GM23338 (cell line): ENCODE measurements around the gene PRG2.

ENCODE experiments used
- CREB1 ChIP-seq: fragments of 250-450 bp; sonication (Bioruptor Pico); IDR thresholded peaks from 2 replicates; pipeline ENCODE4 v1.5.0; 2020; ENCODE audit warnings: low read depth, mild to moderate bottlenecking, moderate library complexity
- EZH2 ChIP-seq: fragments of 200-600 bp; sonication (generic); IDR thresholded peaks from one replicate; pipeline ENCODE4 v1.8.0; 2017; ENCODE audit warnings: antibody characterized with exemption, mild to moderate bottlenecking, low read depth; ENCODE audit not compliant: unreplicated experiment
- EZH2phosphoT487 ChIP-seq: fragments of 200-600 bp; sonication (generic); IDR thresholded peaks from one replicate; pipeline ENCODE4 v1.8.1; 2018; ENCODE audit warnings: antibody characterized with exemption; ENCODE audit not compliant: unreplicated experiment
- JUNB ChIP-seq: IDR thresholded peaks from one replicate; pipeline ENCODE4 v1.6.1; 2016; ENCODE audit warnings: antibody characterized with exemption; ENCODE audit not compliant: unreplicated experiment
- NANOG ChIP-seq: IDR thresholded peaks from 2 replicates; pipeline ENCODE4 v1.6.1; 2016; ENCODE audit warnings: antibody characterized with exemption, borderline replicate concordance
- POLR2AphosphoS5 ChIP-seq: IDR thresholded peaks from 2 replicates; pipeline ENCODE4 v1.6.1; 2016; ENCODE audit warnings: antibody characterized with exemption, low read depth
- STAT1 ChIP-seq: IDR thresholded peaks from one replicate; pipeline ENCODE4 v1.6.1; 2016; ENCODE audit warnings: antibody characterized with exemption; ENCODE audit not compliant: unreplicated experiment
- ZNF331 ChIP-seq: fragments of 250-450 bp; sonication (Bioruptor Pico); IDR thresholded peaks from 2 replicates; pipeline ENCODE4 v1.5.0; 2020; ENCODE audit warnings: low read depth, mild to moderate bottlenecking, moderate library complexity
- TF ChIP-seq, protein P1 (sequence below), 2 experiments: fragments of 200-600 bp in 1 of 2; sonication (generic) in 1 of 2; conservative IDR thresholded peaks; 2 replicates each; pipeline versions ENCODE4 v1.5.1 to v1.6.1; 2016 to 2017; ENCODE audit warnings: antibody characterized with exemption in 2 of 2, low read depth in 2 of 2, mild to moderate bottlenecking in 2 of 2, moderate library complexity in 1 of 2
- TF ChIP-seq, protein P2 (sequence below): IDR thresholded peaks from one replicate; pipeline ENCODE4 v1.6.1; 2018; ENCODE audit warnings: antibody characterized with exemption; ENCODE audit not compliant: unreplicated experiment
- TF ChIP-seq, protein P3 (sequence below): IDR thresholded peaks from 2 replicates; pipeline ENCODE4 v1.6.1; 2016; ENCODE audit warnings: antibody characterized with exemption
- TF ChIP-seq, protein P4 (sequence below): fragments of 250-450 bp; sonication (Bioruptor Pico); IDR thresholded peaks from 2 replicates; pipeline ENCODE4 v1.5.0; 2020; ENCODE audit warnings: mild to moderate bottlenecking, moderate library complexity

DNA sequence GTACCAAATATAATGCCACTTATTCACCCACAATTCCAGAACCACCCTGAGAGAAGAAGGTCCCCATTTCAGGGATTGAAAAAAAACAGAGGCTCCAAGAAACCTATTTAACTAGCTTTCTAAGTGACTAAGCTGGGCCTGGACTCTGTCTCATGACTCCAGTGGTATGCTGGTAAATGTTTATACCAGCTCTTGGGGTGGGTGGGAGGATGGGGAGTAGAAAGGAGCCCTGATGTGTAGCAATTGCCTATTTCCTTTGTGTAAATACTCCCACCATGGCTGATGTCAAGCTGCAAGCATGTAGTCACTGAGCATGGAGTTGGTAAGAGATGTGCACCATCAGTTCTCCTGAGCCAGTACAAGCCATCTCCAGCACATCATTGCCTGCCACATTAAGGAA is 12.3 kb downstream of the PRG2 start:
- TF ChIP-seq, protein P1, sequence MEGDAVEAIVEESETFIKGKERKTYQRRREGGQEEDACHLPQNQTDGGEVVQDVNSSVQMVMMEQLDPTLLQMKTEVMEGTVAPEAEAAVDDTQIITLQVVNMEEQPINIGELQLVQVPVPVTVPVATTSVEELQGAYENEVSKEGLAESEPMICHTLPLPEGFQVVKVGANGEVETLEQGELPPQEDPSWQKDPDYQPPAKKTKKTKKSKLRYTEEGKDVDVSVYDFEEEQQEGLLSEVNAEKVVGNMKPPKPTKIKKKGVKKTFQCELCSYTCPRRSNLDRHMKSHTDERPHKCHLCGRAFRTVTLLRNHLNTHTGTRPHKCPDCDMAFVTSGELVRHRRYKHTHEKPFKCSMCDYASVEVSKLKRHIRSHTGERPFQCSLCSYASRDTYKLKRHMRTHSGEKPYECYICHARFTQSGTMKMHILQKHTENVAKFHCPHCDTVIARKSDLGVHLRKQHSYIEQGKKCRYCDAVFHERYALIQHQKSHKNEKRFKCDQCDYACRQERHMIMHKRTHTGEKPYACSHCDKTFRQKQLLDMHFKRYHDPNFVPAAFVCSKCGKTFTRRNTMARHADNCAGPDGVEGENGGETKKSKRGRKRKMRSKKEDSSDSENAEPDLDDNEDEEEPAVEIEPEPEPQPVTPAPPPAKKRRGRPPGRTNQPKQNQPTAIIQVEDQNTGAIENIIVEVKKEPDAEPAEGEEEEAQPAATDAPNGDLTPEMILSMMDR (conservative IDR thresholded peaks at IDR 0.05; ENCODE audit: low read depth in 2 of 2): no peak
- TF ChIP-seq POLR2AphosphoS5 (no peak), EZH2 (no peak), EZH2phosphoT487 (no peak), NANOG (no peak), STAT1 (no peak), CREB1 (CRISPR knock-in tag) (no peak), JUNB (no peak), ZNF331 (no peak)
- TF ChIP-seq, protein P2, sequence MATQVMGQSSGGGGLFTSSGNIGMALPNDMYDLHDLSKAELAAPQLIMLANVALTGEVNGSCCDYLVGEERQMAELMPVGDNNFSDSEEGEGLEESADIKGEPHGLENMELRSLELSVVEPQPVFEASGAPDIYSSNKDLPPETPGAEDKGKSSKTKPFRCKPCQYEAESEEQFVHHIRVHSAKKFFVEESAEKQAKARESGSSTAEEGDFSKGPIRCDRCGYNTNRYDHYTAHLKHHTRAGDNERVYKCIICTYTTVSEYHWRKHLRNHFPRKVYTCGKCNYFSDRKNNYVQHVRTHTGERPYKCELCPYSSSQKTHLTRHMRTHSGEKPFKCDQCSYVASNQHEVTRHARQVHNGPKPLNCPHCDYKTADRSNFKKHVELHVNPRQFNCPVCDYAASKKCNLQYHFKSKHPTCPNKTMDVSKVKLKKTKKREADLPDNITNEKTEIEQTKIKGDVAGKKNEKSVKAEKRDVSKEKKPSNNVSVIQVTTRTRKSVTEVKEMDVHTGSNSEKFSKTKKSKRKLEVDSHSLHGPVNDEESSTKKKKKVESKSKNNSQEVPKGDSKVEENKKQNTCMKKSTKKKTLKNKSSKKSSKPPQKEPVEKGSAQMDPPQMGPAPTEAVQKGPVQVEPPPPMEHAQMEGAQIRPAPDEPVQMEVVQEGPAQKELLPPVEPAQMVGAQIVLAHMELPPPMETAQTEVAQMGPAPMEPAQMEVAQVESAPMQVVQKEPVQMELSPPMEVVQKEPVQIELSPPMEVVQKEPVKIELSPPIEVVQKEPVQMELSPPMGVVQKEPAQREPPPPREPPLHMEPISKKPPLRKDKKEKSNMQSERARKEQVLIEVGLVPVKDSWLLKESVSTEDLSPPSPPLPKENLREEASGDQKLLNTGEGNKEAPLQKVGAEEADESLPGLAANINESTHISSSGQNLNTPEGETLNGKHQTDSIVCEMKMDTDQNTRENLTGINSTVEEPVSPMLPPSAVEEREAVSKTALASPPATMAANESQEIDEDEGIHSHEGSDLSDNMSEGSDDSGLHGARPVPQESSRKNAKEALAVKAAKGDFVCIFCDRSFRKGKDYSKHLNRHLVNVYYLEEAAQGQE: no peak
- TF ChIP-seq, protein P3, sequence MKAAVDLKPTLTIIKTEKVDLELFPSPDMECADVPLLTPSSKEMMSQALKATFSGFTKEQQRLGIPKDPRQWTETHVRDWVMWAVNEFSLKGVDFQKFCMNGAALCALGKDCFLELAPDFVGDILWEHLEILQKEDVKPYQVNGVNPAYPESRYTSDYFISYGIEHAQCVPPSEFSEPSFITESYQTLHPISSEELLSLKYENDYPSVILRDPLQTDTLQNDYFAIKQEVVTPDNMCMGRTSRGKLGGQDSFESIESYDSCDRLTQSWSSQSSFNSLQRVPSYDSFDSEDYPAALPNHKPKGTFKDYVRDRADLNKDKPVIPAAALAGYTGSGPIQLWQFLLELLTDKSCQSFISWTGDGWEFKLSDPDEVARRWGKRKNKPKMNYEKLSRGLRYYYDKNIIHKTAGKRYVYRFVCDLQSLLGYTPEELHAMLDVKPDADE: no peak
- TF ChIP-seq, protein P4, sequence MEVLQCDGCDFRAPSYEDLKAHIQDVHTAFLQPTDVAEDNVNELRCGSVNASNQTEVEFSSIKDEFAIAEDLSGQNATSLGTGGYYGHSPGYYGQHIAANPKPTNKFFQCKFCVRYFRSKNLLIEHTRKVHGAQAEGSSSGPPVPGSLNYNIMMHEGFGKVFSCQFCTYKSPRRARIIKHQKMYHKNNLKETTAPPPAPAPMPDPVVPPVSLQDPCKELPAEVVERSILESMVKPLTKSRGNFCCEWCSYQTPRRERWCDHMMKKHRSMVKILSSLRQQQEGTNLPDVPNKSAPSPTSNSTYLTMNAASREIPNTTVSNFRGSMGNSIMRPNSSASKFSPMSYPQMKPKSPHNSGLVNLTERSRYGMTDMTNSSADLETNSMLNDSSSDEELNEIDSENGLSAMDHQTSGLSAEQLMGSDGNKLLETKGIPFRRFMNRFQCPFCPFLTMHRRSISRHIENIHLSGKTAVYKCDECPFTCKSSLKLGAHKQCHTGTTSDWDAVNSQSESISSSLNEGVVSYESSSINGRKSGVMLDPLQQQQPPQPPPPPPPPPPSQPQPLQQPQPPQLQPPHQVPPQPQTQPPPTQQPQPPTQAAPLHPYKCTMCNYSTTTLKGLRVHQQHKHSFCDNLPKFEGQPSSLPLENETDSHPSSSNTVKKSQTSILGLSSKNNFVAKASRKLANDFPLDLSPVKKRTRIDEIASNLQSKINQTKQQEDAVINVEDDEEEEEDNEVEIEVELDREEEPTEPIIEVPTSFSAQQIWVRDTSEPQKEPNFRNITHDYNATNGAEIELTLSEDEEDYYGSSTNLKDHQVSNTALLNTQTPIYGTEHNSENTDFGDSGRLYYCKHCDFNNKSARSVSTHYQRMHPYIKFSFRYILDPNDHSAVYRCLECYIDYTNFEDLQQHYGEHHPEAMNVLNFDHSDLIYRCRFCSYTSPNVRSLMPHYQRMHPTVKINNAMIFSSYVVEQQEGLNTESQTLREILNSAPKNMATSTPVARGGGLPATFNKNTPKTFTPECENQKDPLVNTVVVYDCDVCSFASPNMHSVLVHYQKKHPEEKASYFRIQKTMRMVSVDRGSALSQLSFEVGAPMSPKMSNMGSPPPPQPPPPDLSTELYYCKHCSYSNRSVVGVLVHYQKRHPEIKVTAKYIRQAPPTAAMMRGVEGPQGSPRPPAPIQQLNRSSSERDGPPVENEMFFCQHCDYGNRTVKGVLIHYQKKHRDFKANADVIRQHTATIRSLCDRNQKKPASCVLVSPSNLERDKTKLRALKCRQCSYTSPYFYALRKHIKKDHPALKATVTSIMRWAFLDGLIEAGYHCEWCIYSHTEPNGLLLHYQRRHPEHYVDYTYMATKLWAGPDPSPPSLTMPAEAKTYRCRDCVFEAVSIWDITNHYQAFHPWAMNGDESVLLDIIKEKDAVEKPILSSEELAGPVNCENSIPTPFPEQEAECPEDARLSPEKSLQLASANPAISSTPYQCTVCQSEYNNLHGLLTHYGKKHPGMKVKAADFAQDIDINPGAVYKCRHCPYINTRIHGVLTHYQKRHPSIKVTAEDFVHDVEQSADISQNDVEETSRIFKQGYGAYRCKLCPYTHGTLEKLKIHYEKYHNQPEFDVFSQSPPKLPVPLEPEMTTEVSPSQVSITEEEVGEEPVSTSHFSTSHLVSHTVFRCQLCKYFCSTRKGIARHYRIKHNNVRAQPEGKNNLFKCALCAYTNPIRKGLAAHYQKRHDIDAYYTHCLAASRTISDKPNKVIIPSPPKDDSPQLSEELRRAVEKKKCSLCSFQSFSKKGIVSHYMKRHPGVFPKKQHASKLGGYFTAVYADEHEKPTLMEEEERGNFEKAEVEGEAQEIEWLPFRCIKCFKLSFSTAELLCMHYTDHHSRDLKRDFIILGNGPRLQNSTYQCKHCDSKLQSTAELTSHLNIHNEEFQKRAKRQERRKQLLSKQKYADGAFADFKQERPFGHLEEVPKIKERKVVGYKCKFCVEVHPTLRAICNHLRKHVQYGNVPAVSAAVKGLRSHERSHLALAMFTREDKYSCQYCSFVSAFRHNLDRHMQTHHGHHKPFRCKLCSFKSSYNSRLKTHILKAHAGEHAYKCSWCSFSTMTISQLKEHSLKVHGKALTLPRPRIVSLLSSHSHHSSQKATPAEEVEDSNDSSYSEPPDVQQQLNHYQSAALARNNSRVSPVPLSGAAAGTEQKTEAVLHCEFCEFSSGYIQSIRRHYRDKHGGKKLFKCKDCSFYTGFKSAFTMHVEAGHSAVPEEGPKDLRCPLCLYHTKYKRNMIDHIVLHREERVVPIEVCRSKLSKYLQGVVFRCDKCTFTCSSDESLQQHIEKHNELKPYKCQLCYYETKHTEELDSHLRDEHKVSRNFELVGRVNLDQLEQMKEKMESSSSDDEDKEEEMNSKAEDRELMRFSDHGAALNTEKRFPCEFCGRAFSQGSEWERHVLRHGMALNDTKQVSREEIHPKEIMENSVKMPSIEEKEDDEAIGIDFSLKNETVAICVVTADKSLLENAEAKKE (CRISPR knock-in tag): no peak
